ENCODE results near the gene TSPEAR. TPM values are rescaled to one million over a fixed set of nuclear protein-coding genes. Genes with fewer than 3 reads are reported as not detected.

The TSPEAR gene
- total RNA-seq, 1 donor from 2014 or later, result not detected

DNA sequence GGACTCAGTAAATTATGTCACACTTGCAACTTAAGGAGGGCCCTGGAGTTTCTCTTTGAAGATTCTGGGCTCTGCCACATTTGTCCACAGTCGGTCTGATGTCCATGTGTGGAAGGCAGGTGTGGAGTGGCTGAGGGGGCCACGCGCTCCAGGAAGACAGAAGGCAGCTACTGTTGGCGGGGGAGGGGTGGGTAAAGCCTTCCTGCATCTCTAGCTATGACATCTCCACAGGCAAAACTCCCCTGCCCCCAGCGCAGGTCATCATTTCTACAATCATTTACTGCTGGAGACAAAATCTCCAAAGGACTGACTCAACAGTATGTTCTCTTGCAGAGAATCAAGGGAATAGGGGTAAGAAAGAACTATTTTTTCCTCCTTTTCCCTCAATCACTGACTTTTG is 11.4 kb upstream of the TSPEAR start:
- DNase-seq, result no peak
- H3K27me3 Mint-ChIP-seq, result peaks cover 68% of the 10 kb centered on the region
- peaks cover 3% of the 10 kb centered on the region for H3K4me1 Mint-ChIP-seq
- intact Hi-C loops (cut with micrococcal nuclease), result no loop called here
- H3K9me3 Mint-ChIP-seq, result no peaks in the 10 kb centered on the region
- H3K27ac Mint-ChIP-seq, result no peak overlapping the region
- no peak overlapping the region for H3K4me3 Mint-ChIP-seq
- no peaks in the 10 kb centered on the region for H3K36me3 Mint-ChIP-seq (ENCODE audit: low read depth)

DNA sequence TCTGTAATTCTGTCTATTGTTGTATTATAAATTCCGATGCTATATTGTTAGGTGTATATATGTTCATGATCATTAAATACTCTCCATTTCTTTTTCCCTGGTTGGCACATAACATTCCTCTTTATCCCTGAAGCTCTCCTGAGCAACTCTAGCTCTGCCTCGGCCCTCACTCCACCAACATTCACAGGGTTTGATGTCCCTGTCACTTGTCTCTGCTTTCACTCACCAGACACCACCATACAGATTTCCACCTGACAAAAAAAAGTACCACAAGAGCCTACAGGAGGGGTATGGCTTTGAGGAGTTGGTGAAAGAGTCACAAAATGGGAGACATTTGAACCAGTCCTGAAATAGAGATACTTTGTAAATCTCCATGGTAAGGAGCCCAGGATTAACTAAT is 8.8 kb upstream of the TSPEAR start:
- peaks cover 7% of the 10 kb centered on the region for H3K4me1 Mint-ChIP-seq
- H3K4me3 Mint-ChIP-seq, result no peak overlapping the region
- H3K27ac Mint-ChIP-seq, result no peak overlapping the region
- intact Hi-C loops (cut with micrococcal nuclease), result no loop called here
- no peak for DNase-seq
- peaks cover 7% of the 10 kb centered on the region for H3K9me3 Mint-ChIP-seq
- H3K27me3 Mint-ChIP-seq, result peaks cover 66% of the 10 kb centered on the region
- H3K36me3 Mint-ChIP-seq (ENCODE audit: low read depth), result no peaks in the 10 kb centered on the region

DNA sequence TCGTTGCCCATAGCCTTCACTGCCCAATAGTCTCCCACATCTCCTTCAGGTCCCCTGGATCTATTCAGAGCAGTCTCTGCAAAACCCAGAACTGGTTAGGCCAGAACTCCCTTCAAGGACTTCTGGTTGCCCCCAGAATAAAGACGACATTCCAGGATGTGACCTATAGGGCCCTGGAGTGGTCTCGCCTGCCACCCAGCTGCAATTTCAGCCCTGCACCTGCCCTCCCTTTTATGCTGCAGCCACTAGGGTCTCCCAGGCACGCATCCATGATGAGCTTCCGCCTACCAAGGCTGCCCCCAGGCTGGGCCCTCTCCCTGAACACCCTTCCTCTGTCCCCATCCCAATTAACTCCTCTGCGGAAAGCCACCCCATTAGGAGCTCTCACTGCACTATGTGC is 7.2 kb upstream of the TSPEAR start:
- H3K27me3 Mint-ChIP-seq, result peaks cover 72% of the 10 kb centered on the region
- H3K4me3 Mint-ChIP-seq, result no peak overlapping the region
- DNase-seq, result no peak
- peaks cover 12% of the 10 kb centered on the region for H3K4me1 Mint-ChIP-seq
- H3K27ac Mint-ChIP-seq, result no peak overlapping the region
- intact Hi-C loops (cut with micrococcal nuclease), result no loop called here
- no peaks in the 10 kb centered on the region for H3K36me3 Mint-ChIP-seq (ENCODE audit: low read depth)
- peaks cover 7% of the 10 kb centered on the region for H3K9me3 Mint-ChIP-seq

DNA sequence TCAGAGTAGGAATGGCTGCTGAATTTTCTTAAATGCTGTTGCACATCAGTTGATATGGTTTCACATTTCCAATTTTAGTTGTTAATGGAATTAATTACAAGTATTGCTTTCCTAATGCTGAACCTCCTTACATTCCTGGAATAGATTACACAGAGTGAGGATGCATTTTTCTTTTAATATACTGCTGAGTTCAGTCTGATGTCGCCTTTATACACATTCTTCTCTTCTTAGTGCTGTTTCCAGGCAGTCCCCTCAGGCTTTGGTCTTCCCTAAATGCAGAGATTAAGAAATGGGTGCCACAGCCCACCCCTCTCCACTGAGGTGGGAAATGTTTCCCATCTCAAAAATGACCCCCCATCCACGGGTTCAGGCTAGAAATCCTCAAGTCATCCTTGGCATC is 6.7 kb upstream of the TSPEAR start:
- Mint-ChIP-seq H3K36me3 (ENCODE audit: low read depth) (no peaks in the 10 kb centered on the region), H3K4me1 (peaks cover 12% of the 10 kb centered on the region), H3K4me3 (no peak overlapping the region), H3K27me3 (peaks cover 73% of the 10 kb centered on the region), H3K27ac (no peak overlapping the region), H3K9me3 (peaks cover 7% of the 10 kb centered on the region)
- intact Hi-C loops (cut with micrococcal nuclease), result no loop called here
- no peak for DNase-seq

DNA sequence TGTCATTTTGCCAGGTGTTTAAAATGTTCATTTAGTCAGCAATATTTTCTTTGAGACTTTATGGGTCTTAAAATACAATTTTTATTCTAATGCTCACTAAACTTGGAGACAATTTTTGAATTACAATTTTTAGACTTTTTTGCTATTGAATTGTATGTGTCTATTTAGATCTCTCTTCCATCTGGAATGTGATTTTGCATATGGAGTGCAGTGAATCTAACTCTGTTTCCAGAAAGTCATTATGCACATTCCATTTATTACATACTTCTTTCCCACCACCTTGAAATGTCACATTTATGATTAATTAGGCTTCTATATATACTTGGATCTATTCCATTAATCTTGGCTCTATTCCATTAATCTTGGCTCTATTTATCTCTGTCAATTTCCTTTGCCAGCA is 5.6 kb upstream of the TSPEAR start:
- DNase-seq, result no peak
- H3K27me3 Mint-ChIP-seq, result peaks cover 72% of the 10 kb centered on the region
- H3K27ac Mint-ChIP-seq, result no peak overlapping the region
- peaks cover 7% of the 10 kb centered on the region for H3K9me3 Mint-ChIP-seq
- H3K36me3 Mint-ChIP-seq (ENCODE audit: low read depth), result no peaks in the 10 kb centered on the region
- peaks cover 9% of the 10 kb centered on the region for H3K4me1 Mint-ChIP-seq
- intact Hi-C loops (cut with micrococcal nuclease), result no loop called here
- no peak overlapping the region for H3K4me3 Mint-ChIP-seq

DNA sequence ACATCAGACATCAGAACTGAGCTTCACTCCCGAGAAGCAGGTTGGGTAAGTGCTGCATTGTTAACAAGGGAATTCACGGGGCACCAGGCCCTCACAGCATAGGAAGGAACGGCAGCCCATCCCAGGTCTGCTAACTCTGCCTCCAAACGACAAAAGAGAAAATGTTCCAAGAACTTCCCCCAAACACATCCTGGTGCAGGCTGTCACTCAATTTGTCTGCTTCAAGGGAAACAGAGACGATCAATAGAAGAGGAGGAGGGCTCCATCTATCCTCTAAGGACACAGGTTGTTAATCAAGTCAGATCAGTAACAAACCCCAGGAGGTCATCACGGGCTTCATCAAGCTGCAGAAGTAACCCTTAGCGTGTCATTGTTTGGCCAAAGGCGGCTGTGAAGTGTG is 3.5 kb upstream of the TSPEAR start:
- no peak for DNase-seq
- intact Hi-C loops (cut with micrococcal nuclease), result no loop called here
- Mint-ChIP-seq H3K27me3 (peaks cover 70% of the 10 kb centered on the region), H3K9me3 (peaks cover 7% of the 10 kb centered on the region), H3K4me1 (peaks cover 9% of the 10 kb centered on the region), H3K4me3 (no peak overlapping the region), H3K27ac (no peak overlapping the region), H3K36me3 (ENCODE audit: low read depth) (peaks cover 2% of the 10 kb centered on the region)

DNA sequence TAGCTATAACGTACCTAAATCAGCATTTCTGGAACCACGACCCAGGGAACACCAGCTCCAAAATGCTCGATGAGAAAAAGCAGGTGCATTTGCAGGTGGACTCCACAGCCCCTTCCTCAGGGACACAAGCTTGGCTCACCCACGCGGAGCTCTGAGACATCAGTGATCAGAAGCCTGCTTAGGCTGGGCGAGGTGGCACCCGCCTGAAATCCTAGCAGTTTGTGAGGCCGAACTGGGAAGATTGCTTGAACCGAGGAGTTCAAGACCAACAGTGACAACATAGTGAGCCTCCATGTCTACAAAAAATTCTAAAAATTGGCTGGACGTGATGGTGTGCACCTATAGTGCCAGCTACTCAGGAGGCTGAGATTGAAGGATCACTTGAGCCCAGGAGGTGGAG is 2.5 kb upstream of the TSPEAR start:
- Mint-ChIP-seq H3K9me3 (peaks cover 7% of the 10 kb centered on the region), H3K4me3 (no peak overlapping the region), H3K4me1 (peaks cover 9% of the 10 kb centered on the region), H3K27ac (no peak overlapping the region), H3K27me3 (peaks cover 70% of the 10 kb centered on the region), H3K36me3 (ENCODE audit: low read depth) (peaks cover 5% of the 10 kb centered on the region)
- no peak for DNase-seq
- intact Hi-C loops (cut with micrococcal nuclease), result no loop called here

DNA sequence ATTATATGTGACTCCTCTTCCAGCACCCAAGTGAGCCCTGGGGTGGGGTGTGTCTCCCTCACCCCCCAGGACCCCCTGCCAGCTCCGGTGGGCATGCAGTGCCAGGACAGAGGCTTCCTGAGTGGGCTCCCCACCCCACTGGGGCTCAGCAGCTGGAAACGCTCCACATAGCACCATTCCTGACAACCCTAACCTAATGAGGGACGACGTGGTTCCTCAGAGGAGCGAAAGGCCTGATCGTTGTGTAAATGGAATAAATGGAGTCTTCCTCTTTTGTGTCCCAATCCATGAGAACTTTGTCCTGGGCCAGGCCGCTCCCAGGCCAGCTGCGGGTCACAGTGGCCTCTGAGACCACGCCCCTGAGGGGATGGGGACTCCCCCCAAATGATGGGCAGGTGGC is 1.8 kb upstream of the TSPEAR start:
- Mint-ChIP-seq H3K4me1 (peaks cover 9% of the 10 kb centered on the region), H3K27me3 (peaks cover 70% of the 10 kb centered on the region), H3K9me3 (peaks cover 7% of the 10 kb centered on the region), H3K4me3 (no peak overlapping the region), H3K27ac (no peak overlapping the region), H3K36me3 (ENCODE audit: low read depth) (peaks cover 5% of the 10 kb centered on the region)
- intact Hi-C loops (cut with micrococcal nuclease), result no loop called here
- no peak for DNase-seq

DNA sequence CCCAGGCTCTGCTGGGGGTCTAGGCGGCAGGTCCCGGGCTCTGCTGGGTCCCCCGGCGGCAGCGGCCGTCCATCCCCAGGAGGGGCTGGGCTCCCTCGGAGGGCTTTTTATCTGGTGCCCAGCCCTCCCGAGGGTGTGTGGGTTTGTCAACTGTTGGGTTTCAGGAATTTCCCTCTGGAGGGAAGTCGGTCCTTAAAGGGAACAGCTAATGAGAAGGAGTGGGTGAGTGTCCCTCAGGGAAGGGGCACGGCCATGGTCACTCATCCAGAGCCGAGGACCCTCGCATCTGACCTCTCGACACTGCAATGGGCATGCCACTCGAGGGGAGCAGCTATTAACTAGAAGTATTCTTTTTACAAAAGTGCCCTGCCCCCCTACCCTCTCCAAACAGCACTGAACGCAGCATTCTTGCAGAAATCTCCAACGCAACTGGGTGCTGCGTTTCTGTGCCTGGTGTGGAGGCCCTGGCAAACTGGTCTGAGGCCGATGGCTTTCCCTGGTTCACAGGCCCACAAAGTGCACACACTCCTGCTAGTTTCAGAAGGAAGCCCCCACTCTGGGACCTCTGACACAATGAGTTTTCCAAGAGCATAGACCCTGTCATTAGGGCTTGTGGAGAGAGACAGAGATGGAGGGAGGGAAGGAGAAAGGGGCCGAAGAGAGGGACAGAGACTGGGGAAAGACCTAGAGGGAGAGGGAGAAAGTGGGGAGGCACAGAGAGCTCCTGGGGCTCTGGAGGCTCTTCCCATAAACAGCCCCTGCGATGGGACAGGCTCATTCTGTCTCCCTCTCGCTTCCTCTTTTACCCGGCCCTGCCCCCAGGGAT is 1.0 kb upstream of the TSPEAR start:
- no peak for DNase-seq
- no peak overlapping the region for H3K4me3 Mint-ChIP-seq
- peaks cover 5% of the 10 kb centered on the region for H3K36me3 Mint-ChIP-seq (ENCODE audit: low read depth)
- H3K27ac Mint-ChIP-seq, result no peak overlapping the region
- H3K4me1 Mint-ChIP-seq, result peaks cover 9% of the 10 kb centered on the region
- H3K27me3 Mint-ChIP-seq, result peaks cover 75% of the 10 kb centered on the region
- intact Hi-C loops (cut with micrococcal nuclease), result no loop called here
- H3K9me3 Mint-ChIP-seq, result peaks cover 7% of the 10 kb centered on the region

DNA sequence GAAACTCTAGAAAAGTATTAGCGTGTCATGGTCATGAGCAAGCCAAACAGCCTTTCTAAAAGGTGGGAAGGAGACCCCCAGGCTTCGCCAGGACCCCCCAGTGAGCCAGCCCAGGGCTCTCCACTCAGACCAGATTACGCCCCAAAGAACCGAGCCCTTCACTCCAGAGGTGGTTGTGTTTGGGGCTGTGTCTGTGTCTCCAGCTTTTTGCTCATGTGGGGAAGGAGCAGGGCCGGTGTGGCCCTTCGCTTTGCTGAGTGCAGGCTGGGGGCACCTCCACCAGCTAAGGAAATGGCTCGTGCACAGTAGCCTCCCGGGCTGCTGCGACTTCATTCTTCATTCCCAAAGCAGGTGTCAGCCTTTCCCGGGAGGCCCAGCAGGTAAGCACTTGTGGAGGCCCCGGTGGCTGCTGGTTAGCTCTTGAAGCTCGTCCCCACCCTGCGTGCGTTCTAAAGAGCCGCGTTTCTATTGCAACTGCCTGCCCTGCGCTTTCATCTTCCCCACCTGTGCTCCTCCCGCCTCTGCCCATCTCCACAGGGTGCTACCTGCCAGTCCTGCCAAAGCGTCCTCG is 531 bp downstream of the TSPEAR start:
- Mint-ChIP-seq H3K27me3 (peaks cover 82% of the 10 kb centered on the region), H3K4me3 (no peak overlapping the region), H3K27ac (no peak overlapping the region), H3K9me3 (peaks cover 5% of the 10 kb centered on the region), H3K36me3 (ENCODE audit: low read depth) (peaks cover 7% of the 10 kb centered on the region), H3K4me1 (peaks cover 10% of the 10 kb centered on the region)
- intact Hi-C loops (cut with micrococcal nuclease), result no loop called here
- DNase-seq, result no peak

DNA sequence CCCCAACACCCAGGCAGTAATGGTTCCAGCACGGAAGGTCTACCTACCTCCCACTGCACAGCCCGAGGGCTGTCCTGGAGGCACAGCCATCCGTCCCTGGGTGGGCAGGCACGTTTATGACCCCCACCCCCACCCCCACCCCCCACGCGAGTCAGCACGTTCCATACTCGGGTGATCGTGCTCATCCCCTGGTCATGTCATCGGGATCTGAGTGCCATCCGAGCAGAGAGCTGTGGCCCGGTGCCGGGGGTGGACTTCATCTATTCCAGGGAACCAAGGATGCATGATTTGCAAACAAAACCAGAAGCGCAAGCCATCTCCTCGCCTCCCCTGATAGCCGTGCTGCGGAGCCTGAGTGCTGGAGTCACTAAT is 1.1 kb downstream of the TSPEAR start:
- Mint-ChIP-seq H3K27me3 (peaks cover 81% of the 10 kb centered on the region), H3K9me3 (peaks cover 4% of the 10 kb centered on the region)
- intact Hi-C loops (cut with micrococcal nuclease), result no loop called here

DNA sequence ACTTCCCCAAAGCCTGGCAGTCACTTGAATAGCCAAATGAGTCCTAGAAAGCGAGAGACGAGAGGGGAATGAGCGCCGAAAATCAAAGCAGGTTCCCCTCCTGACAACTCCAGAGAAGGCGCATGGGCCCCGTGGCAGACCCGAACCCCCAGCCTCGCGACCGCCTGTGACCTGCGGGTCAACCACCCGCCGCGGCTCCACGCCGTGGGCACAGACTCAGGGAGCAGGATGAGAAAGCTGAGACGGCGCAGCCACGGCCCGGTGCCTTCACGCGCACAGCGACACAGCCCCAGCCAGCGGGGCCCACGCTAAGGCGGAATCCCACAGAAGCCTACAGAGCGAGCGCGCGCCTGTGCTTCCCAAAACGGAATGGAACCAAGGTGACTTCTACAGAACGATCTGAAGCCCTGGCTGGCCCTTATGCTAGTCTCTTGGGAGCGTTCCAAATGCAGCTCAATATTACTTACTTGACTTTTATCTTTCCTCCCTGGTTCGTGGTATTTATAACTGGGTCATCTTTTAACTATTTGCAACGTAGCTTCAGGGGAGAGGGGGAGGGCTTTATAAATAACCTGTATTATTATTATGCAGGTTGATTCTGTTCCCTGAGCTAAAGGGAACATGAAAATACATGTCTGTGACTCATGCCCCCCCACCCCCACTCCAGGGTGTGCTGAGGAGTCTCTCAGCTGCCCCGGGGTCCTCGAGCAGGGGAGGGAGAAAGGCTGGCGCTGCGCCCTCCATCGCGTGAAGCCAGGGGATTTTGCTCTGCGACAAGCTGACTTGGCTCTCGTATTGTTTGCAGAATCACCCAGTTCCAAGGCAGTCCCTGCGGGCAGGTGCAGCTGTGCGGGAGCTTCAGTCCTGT is 1.7 kb downstream of the TSPEAR start:
- H3K27me3 Mint-ChIP-seq, result peaks cover 82% of the 10 kb centered on the region
- H3K9me3 Mint-ChIP-seq, result peaks cover 10% of the 10 kb centered on the region
- DNase-seq, result peak; percentile 62
- H3K4me1 Mint-ChIP-seq, result peaks cover 2% of the 10 kb centered on the region
- H3K4me3 Mint-ChIP-seq, result no peak overlapping the region
- H3K27ac Mint-ChIP-seq, result no peak overlapping the region
- peaks cover 11% of the 10 kb centered on the region for H3K36me3 Mint-ChIP-seq (ENCODE audit: low read depth)
- intact Hi-C loops (cut with micrococcal nuclease), result no loop called here

More for the DNA sequence above, 1.1 kb downstream of the TSPEAR start:
- H3K36me3 Mint-ChIP-seq (ENCODE audit: low read depth), result peaks cover 8% of the 10 kb centered on the region
- H3K4me1 Mint-ChIP-seq, result peaks cover 7% of the 10 kb centered on the region
- H3K4me3 Mint-ChIP-seq, result no peak overlapping the region
- no peak for DNase-seq
- H3K27ac Mint-ChIP-seq, result no peak overlapping the region

DNA sequence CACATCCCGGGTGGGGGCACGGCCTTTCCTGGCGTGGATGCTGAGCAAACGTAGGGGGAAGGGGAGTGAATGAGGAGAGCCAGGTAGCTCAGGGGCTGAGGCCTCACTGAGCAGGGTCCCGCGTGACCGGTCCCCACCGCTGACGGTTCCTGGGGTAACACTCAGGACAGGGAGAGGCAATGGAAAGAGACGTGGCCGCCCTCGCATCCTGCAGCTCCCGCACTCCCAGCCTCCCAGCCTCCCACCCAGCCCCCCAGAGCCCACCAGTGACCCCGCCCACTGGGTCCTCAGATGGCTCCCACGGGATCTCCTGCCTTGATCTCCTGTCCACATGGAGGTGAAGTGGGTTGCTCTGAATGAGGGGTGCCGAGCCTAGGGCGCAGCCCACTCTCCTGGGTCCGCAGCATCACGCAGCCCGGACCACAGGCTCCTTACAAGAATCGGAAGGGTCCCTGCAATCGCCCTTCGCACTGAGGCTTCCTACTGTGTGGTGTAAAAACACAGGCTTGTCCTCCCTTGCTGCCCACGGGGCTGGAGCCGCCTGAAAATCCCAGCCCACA is 2.4 kb downstream of the TSPEAR start:
- Mint-ChIP-seq H3K27ac (no peak overlapping the region), H3K36me3 (ENCODE audit: low read depth) (peaks cover 11% of the 10 kb centered on the region), H3K4me1 (peaks cover 2% of the 10 kb centered on the region), H3K27me3 (peaks cover 82% of the 10 kb centered on the region), H3K9me3 (peaks cover 10% of the 10 kb centered on the region), H3K4me3 (no peak overlapping the region)
- intact Hi-C loops (cut with micrococcal nuclease), result no loop called here
- DNase-seq, result no peak
